ENCODE results near the gene MRPS7.

MRPS7 gene

GRCh38 chr17:75315541-75316243, 54.0 kb downstream of the MRPS7 start:
- H3K9ac ChIP-seq (ENCODE audit: low read depth, low read length, poor library complexity): no peak overlapping the region
- no peaks in the 10 kb centered on the region for H3K79me1 ChIP-seq (ENCODE audit: low read depth, low read length)
- no peak overlapping the region for H2AK5ac ChIP-seq (ENCODE audit: low read depth, low read length)
- H2AFZ ChIP-seq (ENCODE audit: low read length): no peak overlapping the region
- peaks cover 9 to 31% of the 10 kb centered on the region in 2 donors for H3K36me3 ChIP-seq (replicated peaks in 1 of 2; ENCODE audit: control insufficient read depth in 2 of 2, insufficient read depth in 2 of 2, low read length in 2 of 2)
- H4K8ac ChIP-seq (ENCODE audit: low read depth, low read length): no peak overlapping the region
- H4K91ac ChIP-seq (ENCODE audit: low read depth, low read length, poor library complexity): no peak overlapping the region
- H3K27me3 ChIP-seq (ENCODE audit: control insufficient read depth in 3 of 3, insufficient read depth in 3 of 3, low read depth in 1 of 3, low read length in 3 of 3): no peaks in the 10 kb centered on the region
- no peak overlapping the region for H3K27ac ChIP-seq (replicated peaks; ENCODE audit: low read length)
- no CpG with 5 or more reads among the region's 19 CpGs for WGBS, 2 donors (ENCODE audit: extremely low coverage in 2 of 2, insufficient read length in 2 of 2, insufficient replicate concordance in 1 of 2)
- no peak overlapping the region for H3K4me3 ChIP-seq (ENCODE audit: low read length in 2 of 2)
- H3K18ac ChIP-seq (ENCODE audit: low read length): no peak overlapping the region
- H2BK5ac ChIP-seq (ENCODE audit: low read length): no peak overlapping the region
- no peaks in the 10 kb centered on the region for H3K9me3 ChIP-seq (replicated peaks in 1 of 2; ENCODE audit: control insufficient read depth in 2 of 2, insufficient read depth in 1 of 2, low read depth in 1 of 2, low read length in 2 of 2)
- no peak overlapping the region for H3K4ac ChIP-seq (ENCODE audit: low read length)
- H2BK120ac ChIP-seq (ENCODE audit: low read depth, low read length): no peak overlapping the region
- H2BK15ac ChIP-seq (ENCODE audit: low read length): no peak overlapping the region
- H3K14ac ChIP-seq (ENCODE audit: low read length): no peak overlapping the region
- H3K23ac ChIP-seq (ENCODE audit: low read depth, low read length, poor library complexity): no peak overlapping the region
- no peak for DNase-seq (ENCODE audit: low spot score)
- no peak overlapping the region for H2BK12ac ChIP-seq (ENCODE audit: low read length)
- no peaks in the 10 kb centered on the region for H3K4me1 ChIP-seq (ENCODE audit: control insufficient read depth in 2 of 2, insufficient read depth in 1 of 2, low read depth in 1 of 2, low read length in 2 of 2)
- H3K4me2 ChIP-seq (ENCODE audit: insufficient read depth, low read length, poor library complexity, severe bottlenecking): no peak overlapping the region
